PC-3 (cell line): Measurements from ENCODE around the gene SLC47A2. TPM values are rescaled to one million over a fixed set of nuclear protein-coding genes. Genes with fewer than 3 reads are reported as not detected.

Experiments used
- ATAC-seq: fragments of 200-7000 bp; cut with Tn5 transposase; 2 replicates; pipeline ENCODE4 v1.9.1; 2020; ENCODE audit warnings: mild to moderate bottlenecking, moderate library complexity
- BruUV-seq: library from RNA; stranded (reverse); fragments of 400-500 nt; replicated peaks from 2 replicates; lab custom pipeline; 2021; lab: Mats Ljungman, UMichigan
- CTCF ChIA-PET: fragments of 300-600 bp; sonication (Branson Sonifier 250); formaldehyde crosslinking; loops from one replicate; lab custom pipeline; 2022; ENCODE audit warnings: antibody characterized with exemption; lab: Charles Lee
- POLR2A ChIA-PET: fragments of 300-600 bp; sonication (Branson Sonifier 250); formaldehyde crosslinking; loops from one replicate; lab custom pipeline; 2022; ENCODE audit warnings: antibody characterized with exemption; ENCODE audit not compliant: unreplicated experiment; lab: Charles Lee
- DNase-seq: peaks from one replicate; pipeline ENCODE4 v3.0.0-alpha.2; 2015
- H2AFZ ChIP-seq: fragments of 300-600 bp; sonication (generic); 2 replicates; pipeline ENCODE4 v1.6.0; 2016; ENCODE audit warnings: antibody characterized with exemption, low read length
- H3F3A ChIP-seq: fragments of 300-600 bp; sonication (generic); one replicate; pipeline ENCODE4 v1.6.0; 2017; ENCODE audit warnings: antibody characterized with exemption, low read length, control low read depth, mild to moderate bottlenecking; ENCODE audit not compliant: unreplicated experiment
- H3K27ac ChIP-seq: fragments of 300-600 bp; sonication (generic); 2 replicates; pipeline ENCODE4 v1.5.1; 2016; ENCODE audit warnings: mild to moderate bottlenecking, low read length
- H3K27me3 ChIP-seq: fragments of 300-600 bp; sonication (generic); 2 replicates; pipeline ENCODE4 v1.6.1; 2016; ENCODE audit warnings: low read length, mixed read lengths
- H3K36me3 ChIP-seq: fragments of 300-600 bp; sonication (generic); 2 replicates; pipeline ENCODE4 v1.6.1; 2016; ENCODE audit warnings: low read depth, mixed run types, low read length, mixed read lengths
- H3K4me1 ChIP-seq: fragments of 300-600 bp; sonication (generic); 2 replicates; pipeline ENCODE4 v1.5.1; 2016; ENCODE audit warnings: low read length; ENCODE audit not compliant: insufficient read depth
- H3K4me2 ChIP-seq: fragments of 300-600 bp; sonication (generic); 2 replicates; pipeline ENCODE4 v1.6.0; 2016; ENCODE audit warnings: low read length
- H3K4me3 ChIP-seq: fragments of 300-600 bp; sonication (generic); 2 replicates; pipeline ENCODE4 v1.5.1; 2016; ENCODE audit warnings: mild to moderate bottlenecking, low read length, mixed read lengths
- H3K79me2 ChIP-seq: fragments of 300-600 bp; sonication (generic); 2 replicates; pipeline ENCODE4 v1.6.1; 2017; ENCODE audit warnings: low read length, mixed read lengths
- H3K9ac ChIP-seq: fragments of 300-600 bp; sonication (generic); 2 replicates; pipeline ENCODE4 v1.6.0; 2016; ENCODE audit warnings: mild to moderate bottlenecking, low read length
- H3K9me2 ChIP-seq: fragments of 300-600 bp; sonication (generic); replicated peaks from 2 replicates; pipeline ENCODE4 v1.6.1; 2016; ENCODE audit warnings: mixed run types, low read length, mixed read lengths
- H3K9me3 ChIP-seq: fragments of 300-600 bp; sonication (generic); 2 replicates; pipeline ENCODE4 v1.6.1; 2016; ENCODE audit warnings: low read length, mixed read lengths
- H4K20me1 ChIP-seq: fragments of 300-600 bp; sonication (generic); 2 replicates; pipeline ENCODE4 v1.6.1; 2016; ENCODE audit warnings: low read length, mixed read lengths
- EZH2 ChIP-seq: fragments of 300-600 bp; sonication (generic); IDR thresholded peaks from one replicate; pipeline ENCODE4 v1.6.1; 2017; ENCODE audit warnings: antibody characterized with exemption, mild to moderate bottlenecking, low read length; ENCODE audit not compliant: unreplicated experiment
- EZH2phosphoT487 ChIP-seq: fragments of 300-600 bp; sonication (generic); IDR thresholded peaks from 2 replicates; pipeline ENCODE4 v1.6.1; 2018; ENCODE audit warnings: mild to moderate bottlenecking, antibody characterized with exemption, low read length, borderline replicate concordance
- intact Hi-C: fragments of 100-400 bp; cut with micrococcal nuclease; formaldehyde crosslinking; loops from 2 replicates; pipeline ENCODE4 v1.9.0; 2023
- total RNA-seq: library from RNA; depleted of rRNA; stranded (reverse); fragments of >200 nt; gene quantifications from 2 replicates; pipeline ENCODE4 v1.2.3, GENCODE V29; 2014
- TF ChIP-seq, protein P1 (sequence below): fragments of 300-600 bp; sonication (generic); conservative IDR thresholded peaks from 2 replicates; pipeline ENCODE4 v1.5.1; 2017; ENCODE audit warnings: antibody characterized with exemption, low read depth, mild to moderate bottlenecking, low read length

Gene SLC47A2
- total RNA-seq, 1 experiment from 2014 or later, result not detected

DNA sequence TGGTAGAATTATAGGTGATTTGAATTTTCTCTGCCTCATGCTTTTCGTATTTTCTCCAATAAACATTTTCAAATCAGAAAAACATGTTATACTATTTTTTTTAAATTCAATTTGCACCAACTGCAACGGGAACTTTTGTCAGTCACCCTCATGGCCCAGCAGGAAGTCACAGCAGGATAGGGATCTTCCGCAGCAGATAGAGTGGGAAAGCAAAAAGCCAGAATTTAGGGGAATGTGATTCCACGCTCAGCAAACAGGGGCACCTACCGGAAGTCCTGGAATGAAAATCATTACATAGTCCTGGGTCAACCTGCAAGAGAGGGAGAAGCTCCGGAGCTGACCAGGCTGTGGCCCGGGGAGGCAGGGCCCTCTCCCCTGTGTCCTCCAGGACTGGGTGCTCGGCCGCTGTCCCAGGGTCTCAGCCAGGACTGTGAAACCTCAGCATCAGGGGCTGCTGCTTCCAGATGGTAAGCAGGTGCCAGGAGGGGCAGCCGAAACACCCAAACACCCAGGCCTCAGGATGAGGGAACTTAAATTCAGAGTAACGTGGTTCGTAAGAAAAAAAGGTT, 3.9 kb downstream of the SLC47A2 start:
- CTCF ChIA-PET, result no interaction called here
- no peak overlapping the region for H3K27ac ChIP-seq
- intact Hi-C loops, result no loop called here
- TF ChIP-seq, protein P1, sequence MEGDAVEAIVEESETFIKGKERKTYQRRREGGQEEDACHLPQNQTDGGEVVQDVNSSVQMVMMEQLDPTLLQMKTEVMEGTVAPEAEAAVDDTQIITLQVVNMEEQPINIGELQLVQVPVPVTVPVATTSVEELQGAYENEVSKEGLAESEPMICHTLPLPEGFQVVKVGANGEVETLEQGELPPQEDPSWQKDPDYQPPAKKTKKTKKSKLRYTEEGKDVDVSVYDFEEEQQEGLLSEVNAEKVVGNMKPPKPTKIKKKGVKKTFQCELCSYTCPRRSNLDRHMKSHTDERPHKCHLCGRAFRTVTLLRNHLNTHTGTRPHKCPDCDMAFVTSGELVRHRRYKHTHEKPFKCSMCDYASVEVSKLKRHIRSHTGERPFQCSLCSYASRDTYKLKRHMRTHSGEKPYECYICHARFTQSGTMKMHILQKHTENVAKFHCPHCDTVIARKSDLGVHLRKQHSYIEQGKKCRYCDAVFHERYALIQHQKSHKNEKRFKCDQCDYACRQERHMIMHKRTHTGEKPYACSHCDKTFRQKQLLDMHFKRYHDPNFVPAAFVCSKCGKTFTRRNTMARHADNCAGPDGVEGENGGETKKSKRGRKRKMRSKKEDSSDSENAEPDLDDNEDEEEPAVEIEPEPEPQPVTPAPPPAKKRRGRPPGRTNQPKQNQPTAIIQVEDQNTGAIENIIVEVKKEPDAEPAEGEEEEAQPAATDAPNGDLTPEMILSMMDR, result no peak
- no peak for TF ChIP-seq EZH2phosphoT487
- TF ChIP-seq EZH2, result no peak
- POLR2A ChIA-PET, result no interaction called here
- no peaks in the 10 kb centered on the region for H3K36me3 ChIP-seq
- H3K27me3 ChIP-seq, result no peaks in the 10 kb centered on the region
- no peaks in the 10 kb centered on the region for H3K9me2 ChIP-seq
- H3K9me3 ChIP-seq, result no peaks in the 10 kb centered on the region
- ATAC-seq (no peak), DNase-seq (no peak)
- no peak overlapping the region for H3K9ac ChIP-seq
- H2AFZ ChIP-seq, result no peak overlapping the region
- no TSS peak for BruUV-seq
- H3K4me2 ChIP-seq, result no peak overlapping the region
- no peak overlapping the region for H3K4me3 ChIP-seq
- no peaks in the 10 kb centered on the region for H4K20me1 ChIP-seq
- H3F3A ChIP-seq, result no peaks in the 10 kb centered on the region
- no peaks in the 10 kb centered on the region for H3K79me2 ChIP-seq
- H3K4me1 ChIP-seq, result no peaks in the 10 kb centered on the region

DNA sequence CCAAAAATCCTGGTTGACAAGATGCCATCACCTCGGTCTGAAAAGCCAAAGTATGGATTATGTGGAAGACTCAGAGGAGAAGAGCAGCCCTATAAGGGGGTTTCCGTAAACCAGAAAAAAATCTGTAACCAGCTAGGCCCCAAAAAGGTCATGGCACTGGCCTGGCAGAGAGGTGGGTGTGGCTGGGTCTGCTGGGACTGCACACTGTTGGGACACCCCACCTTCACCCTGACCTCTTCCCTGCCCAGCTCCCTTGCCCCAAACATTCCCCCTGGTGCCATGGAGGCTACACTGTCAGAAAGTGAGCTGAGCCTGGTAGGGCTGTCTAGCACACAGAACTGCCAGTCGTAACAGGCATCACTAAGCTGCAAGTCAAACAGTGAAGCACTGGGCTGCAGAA, 6.5 kb downstream of the SLC47A2 start:
- no peaks in the 10 kb centered on the region for H3K4me1 ChIP-seq
- H3K27ac ChIP-seq, result no peak overlapping the region
- no peak overlapping the region for H3K4me3 ChIP-seq
- H3K36me3 ChIP-seq, result no peaks in the 10 kb centered on the region
- no peaks in the 10 kb centered on the region for H3K79me2 ChIP-seq
- H3K9me3 ChIP-seq, result no peaks in the 10 kb centered on the region
- no TSS peak for BruUV-seq
- no peaks in the 10 kb centered on the region for H4K20me1 ChIP-seq
- H3F3A ChIP-seq, result no peaks in the 10 kb centered on the region
- no peak overlapping the region for H3K4me2 ChIP-seq
- no peak overlapping the region for H3K9ac ChIP-seq
- no peaks in the 10 kb centered on the region for H3K9me2 ChIP-seq
- CTCF ChIA-PET, result no interaction called here
- H3K27me3 ChIP-seq, result no peaks in the 10 kb centered on the region
- TF ChIP-seq EZH2 (no peak), EZH2phosphoT487 (no peak)
- TF ChIP-seq, protein P1, result no peak
- DNase-seq (no peak), ATAC-seq (no peak)
- intact Hi-C loops, result no loop called here
- H2AFZ ChIP-seq, result no peak overlapping the region
- POLR2A ChIA-PET, result interaction anchor here (0.6 kb wide), 1 partner anchor 41 kb away, joined by 3 read pairs; no protein-coding TSS in a partner anchor

DNA sequence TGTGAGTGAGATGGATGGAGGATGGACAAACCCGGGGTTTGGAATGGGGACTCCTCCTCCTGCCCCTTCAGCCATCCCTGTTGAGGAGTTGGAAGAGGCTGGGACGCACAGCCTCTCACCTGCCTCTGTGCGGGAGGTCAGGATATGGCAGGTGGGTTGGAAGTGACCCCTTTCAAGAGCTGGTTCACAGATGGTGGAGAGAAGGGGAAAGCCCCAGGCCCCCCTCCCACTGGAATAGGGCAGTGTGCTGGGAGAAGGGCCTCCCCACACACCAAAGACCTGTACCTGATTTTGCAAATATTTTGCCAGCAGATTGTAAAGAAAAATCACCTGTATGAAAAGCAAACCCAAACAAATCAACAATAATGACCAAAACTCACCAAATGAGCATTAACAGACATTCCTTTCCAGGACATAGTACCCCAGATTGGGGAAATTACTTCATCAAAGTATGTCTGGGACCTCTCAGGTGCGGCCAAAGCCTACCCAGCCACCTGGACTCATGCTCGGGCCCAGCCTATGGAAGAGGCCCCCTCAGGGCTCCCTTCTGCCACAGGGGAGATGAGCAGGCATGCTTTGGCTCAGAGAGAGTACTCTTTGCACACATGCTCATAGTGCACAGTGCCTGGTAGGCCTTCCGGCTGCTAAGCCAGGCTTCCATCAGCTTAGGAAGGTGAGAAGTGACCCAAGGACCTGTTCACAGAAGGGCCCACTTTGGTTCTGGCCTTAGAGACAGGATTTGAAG, 7.8 kb downstream of the SLC47A2 start:
- no peaks in the 10 kb centered on the region for H3F3A ChIP-seq
- POLR2A ChIA-PET, result no interaction called here
- TF ChIP-seq EZH2phosphoT487 (no peak), EZH2 (no peak)
- TF ChIP-seq, protein P1, result no peak
- BruUV-seq, result no TSS peak
- no peak overlapping the region for H3K4me2 ChIP-seq
- H3K27me3 ChIP-seq, result no peaks in the 10 kb centered on the region
- H3K4me1 ChIP-seq, result no peaks in the 10 kb centered on the region
- intact Hi-C loops, result no loop called here
- H4K20me1 ChIP-seq, result no peaks in the 10 kb centered on the region
- CTCF ChIA-PET, result no interaction called here
- no peaks in the 10 kb centered on the region for H3K36me3 ChIP-seq
- H3K79me2 ChIP-seq, result no peaks in the 10 kb centered on the region
- no peak overlapping the region for H2AFZ ChIP-seq
- no peak overlapping the region for H3K27ac ChIP-seq
- no peaks in the 10 kb centered on the region for H3K9me3 ChIP-seq
- ATAC-seq (no peak), DNase-seq (no peak)
- H3K9me2 ChIP-seq, result no peaks in the 10 kb centered on the region
- no peak overlapping the region for H3K9ac ChIP-seq
- H3K4me3 ChIP-seq, result no peak overlapping the region
